Measurements from ENCODE around the gene TMEM245.

Gene TMEM245

DNA sequence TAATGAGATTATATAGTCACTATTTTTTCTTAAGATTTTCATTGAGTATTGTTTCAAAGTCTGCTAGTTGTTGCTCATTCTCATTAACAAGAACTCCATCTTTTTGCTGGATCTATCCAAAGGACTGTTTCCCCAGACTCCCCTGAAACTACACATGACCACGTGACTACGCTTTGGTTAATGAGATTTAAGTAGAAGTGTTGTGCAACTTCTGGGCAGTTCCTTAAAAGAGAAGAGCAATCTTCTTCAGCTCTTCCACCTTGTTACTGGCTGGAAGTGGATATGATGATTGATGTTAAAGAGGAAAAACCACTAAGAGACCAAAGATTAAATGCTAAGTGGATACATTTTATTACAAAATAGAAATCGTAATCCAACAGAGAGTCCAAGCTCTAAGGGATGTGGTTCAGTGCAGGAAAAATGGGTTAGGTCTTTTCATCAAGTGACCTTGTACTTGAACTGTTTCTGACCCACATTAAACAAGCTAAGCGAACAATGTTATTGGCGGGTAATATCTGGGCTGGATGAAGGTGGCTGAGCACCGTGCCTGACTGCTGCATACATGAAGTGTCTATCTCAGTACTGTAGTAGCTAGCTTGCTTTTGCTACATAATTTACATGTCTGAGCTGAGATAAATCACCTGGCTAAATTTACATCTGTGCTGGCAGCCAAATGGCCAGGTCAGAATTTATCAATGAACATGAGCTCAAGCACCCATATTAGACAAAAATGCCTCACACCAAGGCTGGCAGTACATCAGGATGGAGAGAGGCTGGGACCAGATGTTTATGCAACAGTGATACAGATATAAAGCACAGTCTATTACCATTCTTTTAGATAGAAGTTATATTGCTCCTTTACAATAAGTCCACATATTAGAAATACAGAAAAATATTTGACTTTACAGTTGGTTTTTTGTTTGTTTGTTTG, 98.9 kb downstream of the TMEM245 start:
- no peak for DNase-seq

GRCh38 chr9:109020113-109020512, 99.6 kb downstream of the TMEM245 start:
- no peak for DNase-seq

- no peak for DNase-seq
These were observed 100.3 kb downstream of the TMEM245 start for GRCh38 chr9:109019420-109019819.

- no peak for DNase-seq
These were observed 102.3 kb downstream of the TMEM245 start for GRCh38 chr9:109017493-109017892.

DNA sequence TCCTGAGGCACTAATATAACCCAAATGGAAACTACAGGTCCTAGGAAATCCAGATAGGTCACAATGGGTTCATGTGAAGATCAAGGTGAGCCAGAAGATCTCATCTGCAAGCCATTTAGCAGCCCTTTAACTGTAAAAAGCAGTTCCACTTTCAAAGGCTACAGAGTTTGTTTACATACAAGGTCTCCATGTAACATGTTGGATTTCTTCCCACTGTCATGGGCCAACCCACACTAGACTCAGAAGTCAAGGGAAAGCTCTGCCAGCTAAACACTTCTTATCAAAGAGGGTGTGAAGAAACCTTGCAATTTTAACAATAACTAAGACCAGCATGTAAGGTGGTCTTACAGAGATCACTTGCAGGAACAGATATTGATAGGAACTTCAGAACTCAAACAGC, 102.7 kb downstream of the TMEM245 start:
- no peak for DNase-seq

DNA sequence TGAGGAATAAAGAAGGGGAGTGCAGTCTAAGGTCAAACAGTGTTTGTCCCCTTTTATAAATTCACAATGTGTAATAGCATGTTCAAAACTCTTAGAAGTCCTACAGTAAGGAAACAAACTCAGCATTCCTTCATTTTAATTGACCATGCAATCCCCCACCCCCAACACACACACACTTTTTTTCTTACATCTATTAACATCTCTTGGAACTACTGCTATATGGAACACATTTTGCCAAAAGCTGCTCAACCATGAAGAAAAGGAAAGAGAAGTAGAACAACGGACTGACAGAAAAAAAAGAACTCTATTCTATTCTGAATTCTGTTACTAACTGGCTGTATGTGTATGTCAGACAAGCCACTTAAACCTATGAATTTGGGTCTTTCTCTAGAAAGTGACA, 103.6 kb downstream of the TMEM245 start:
- DNase-seq = no peak

DNA sequence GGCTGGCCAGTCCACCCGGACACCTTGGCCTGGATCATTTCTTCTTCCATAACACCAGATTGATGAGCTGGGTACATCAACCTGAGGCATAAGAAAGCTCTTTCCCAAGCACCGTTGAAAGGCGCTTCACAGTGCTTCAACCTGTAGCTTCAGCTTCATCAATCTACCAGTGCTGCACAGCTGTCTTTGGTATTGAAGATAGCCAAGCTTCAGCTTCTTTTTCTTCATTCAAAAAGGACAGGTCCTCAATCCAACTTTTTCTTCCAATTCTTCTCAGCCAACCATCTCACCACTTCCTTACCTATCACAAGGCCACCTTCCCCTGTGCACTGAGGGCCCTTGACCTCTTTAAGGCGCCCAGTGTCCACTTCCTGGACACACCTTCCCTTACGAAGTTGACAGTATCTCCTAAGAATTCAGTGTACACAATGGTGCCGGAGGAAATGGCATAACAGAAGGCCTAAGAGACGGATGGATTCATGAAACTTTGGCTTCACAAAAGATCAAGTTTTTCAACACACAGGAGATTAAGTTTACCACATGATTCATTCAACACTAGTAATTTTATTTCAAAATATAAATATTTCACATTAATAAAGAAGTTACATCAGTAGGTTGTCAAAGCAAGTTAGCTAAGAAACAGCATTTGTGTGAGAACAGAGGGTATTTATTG, 105.0 kb downstream of the TMEM245 start:
- DNase-seq = no peak

DNA sequence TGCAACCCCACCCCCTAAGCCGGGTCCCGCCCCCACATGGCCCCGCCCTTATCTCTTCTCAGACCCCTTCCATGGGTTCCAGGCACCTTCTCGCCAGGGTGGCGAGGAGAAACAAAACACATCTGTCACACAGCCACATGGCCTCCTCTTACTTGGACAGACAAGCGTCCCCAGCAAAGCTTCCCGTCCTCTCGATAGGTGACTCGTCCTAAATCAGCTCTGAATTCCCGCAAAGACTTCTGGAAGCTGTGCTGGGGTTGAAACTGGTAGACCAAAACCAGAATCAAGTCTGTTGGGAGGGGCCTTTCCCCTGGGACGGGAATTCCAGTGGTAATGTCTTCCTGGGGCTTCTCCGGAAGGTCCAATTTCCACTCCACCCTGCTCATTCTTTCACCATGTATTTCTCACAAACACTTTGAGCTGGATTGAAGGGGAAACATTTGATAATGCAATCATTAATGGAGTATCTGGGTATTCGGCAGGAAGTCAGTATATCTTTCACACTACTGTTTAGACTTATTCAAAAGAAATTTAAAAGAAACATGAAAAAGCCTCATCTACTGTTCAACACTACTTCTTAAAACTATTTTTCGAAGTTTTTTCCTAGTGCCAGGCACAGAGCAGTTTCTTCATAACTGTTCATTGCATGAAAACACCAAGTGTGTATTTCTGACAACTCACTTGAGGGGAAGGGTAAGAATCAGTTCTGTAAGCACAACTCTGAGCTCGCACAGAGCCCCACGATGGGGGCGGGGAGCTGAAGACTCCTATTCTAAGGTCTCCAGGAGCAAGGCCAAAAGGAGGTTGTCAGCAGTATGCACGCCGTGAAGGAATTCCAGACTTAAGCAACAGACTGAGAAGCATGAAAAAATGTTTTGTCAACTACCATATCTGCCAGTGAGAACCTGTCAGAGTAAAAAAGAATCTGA, 105.8 kb downstream of the TMEM245 start:
- no peak for DNase-seq

DNA sequence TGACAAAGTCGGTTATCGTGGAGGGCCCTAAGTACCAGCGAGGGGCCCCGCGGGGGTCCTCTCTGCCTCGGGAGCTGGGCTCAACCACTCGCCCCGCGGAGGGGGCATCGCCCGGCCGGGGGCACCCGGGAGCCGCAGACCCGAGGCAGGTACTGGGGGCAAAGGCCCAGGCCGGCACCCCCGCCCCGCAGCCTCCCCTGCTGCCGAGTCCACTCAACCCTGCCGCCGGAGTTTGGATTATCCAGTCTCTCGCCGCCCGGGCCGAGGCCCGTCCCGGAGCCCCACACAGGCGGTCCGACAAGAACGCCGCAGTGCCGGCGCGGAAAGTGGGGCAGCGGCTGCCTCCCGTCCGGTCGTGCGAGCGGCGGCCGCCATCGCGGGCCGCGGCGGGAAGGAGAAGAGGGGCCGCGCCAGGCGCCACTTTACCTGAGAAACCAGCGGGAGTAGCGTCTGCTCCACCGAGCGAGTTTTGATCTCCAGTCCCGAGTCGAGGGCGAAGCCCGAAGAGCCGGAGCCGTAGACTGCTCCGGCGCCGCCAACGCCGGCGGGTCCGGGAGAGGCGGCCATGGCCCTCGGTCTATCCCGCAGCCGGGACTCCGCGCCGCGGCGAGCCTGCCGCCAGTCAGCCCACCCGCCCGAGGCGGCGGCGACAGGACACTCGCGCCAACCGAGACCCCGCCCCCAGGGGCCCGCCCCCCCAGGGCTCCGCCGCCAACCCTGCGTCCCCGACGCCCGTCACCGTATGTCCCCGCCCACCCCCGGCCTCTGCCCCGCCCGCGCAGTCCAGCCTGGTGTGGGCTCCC, 106.7 kb downstream of the TMEM245 start, which contains the start of gene CTNNAL1:
TSS of gene CTNNAL1 (minus strand) at position 624 of the 803 bp plus-strand sequence. CDS start at position 567, 57 bp downstream.
- DNase-seq = peak; percentile 90

DNA sequence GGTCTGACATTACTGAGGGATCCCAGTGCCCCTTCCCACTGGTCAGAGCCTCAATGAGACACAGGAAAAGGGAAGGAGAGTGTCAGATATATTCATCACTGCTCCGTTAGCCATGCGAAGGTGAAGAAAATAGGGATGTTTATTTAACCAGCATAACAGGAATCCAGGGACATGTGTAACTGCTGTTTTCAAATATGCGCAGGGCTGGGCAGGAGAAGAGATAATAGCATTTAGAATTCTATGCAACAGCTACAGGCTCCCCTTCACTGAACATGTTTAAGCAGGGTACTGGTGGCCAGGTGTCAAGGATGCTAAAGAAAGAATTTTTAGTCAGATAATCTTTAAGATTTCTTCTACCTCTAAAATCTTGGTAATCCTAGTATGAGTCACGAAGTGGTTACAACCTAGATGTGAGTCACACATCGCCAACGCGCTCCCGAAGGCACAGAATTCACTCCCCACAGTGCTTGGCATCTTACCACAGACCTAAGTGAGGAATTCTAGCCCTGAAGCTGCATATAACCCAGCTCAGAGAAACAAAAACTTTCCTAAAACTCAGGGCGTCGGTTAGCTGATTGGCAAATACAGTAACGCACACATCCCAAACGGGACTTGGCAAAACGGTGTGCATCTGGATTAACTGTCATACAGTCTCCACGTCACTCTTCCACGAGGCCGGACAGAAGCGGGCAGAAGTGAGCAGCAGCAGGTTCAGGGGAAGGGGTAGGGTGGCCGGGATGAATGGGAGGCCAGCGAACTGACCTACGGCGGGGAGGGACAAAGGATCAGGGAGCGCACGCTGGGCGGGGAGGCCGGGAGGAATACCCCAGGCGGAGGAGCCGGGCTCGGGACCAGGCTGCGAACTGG, 107.5 kb downstream of the TMEM245 start:
- DNase-seq = peak; percentile 37

GRCh38 chr9:109011231-109011671, 108.5 kb downstream of the TMEM245 start:
- no peak for DNase-seq

- DNase-seq = peak; percentile 52
These were observed 109.0 kb downstream of the TMEM245 start for GRCh38 chr9:109010746-109011145.

DNA sequence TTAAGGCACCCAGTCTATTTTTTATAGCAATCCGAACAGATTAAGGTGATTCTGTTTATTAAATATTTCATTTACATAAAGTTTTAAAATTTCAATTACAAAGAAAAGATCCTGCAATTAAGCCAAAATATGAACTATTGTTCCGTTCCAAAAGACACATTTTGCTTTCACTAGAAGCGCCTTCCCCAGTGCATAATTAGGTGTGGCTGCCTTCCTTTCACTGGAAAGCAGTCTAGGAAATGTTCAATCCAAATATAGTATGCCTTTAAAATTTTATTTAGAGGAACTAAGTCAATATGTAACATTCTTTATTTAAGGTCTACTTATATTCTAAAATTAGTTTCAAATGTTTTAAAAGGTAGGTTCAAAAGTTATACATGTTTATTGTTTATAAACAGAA, 114.1 kb downstream of the TMEM245 start:
- DNase-seq = no peak

- no peak for DNase-seq
These were observed 116.6 kb downstream of the TMEM245 start for GRCh38 chr9:109003116-109003515.

- DNase-seq = no peak
These were observed 117.6 kb downstream of the TMEM245 start for GRCh38 chr9:109002141-109002540.

- DNase-seq = no peak
These were observed 118.5 kb downstream of the TMEM245 start for GRCh38 chr9:109001275-109001676.

DNA sequence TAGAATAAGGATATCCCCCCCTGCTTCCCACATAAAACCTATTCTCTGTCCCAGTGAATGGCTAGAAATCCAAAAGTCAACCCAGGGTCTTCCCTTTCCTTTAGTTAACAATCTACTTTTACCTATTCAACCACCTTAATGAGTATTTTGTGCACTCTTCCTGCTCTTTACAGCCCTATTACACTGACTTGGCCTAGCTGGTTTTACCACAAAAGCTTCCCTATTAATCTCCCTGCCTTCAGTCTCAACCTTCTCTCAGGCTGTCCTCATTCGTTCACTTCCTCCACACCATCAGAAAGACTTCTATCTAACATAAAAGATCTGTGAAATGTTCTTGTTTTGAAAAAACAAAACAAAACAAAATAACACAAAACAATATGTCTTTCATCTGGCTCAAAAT, 122.6 kb downstream of the TMEM245 start:
- DNase-seq = no peak

DNA sequence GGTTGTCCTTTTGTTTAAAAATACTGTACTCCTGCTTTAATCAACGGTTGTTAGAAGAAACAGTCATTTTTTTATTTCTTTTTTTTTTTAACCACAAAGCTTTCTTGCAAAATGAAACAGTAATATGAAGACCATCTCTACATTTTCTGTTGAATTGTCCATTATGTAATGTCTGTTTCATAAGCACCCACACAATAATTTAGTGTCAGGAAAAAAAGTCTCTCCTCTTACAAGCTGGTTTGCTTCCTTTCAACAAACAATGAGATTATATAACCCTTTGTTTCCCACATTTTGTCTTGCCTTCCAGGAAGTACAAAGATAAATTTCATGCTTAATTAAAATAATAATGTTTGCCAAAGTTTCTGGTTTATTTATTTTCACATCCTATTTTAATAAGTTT, 123.1 kb downstream of the TMEM245 start:
- DNase-seq = no peak

GRCh38 chr9:108994695-108995094, 125.1 kb downstream of the TMEM245 start:
- DNase-seq = no peak

- no peak for DNase-seq
These were observed 128.3 kb downstream of the TMEM245 start for GRCh38 chr9:108991479-108991878.

DNA sequence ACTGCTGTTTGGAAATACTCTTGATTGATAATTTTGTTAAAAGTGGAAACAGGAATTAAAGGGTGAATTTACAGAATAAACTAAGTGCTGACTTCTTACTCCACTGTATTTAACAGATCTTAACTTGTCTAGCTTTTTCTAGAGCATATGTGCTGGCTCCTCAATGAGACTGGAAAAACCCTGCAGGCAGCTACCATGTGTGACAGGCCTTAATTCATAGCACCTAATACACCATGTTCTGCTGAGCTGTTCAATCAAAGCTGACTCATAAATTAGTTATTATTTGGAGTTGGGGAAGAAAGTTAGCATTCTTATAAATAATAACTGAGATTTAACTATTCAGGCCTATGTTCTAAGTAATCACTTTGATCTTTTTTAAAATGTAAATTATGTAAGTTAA, 135.9 kb downstream of the TMEM245 start:
- no peak for DNase-seq
